GM19395 (cell line): ENCODE data around the gene ARHGAP44.
"Not testable (repeated sequence)": the region's sequence is repeated elsewhere in the genome, so short reads cannot be mapped to it uniquely, and the experiment has no call there.

Source experiments
- ATAC-seq: cut with Tn5 transposase; IDR thresholded peaks from one replicate; pipeline ENCODE4 v1.9.1; 2021; ENCODE audit warnings: mild to moderate bottlenecking, moderate library complexity; ENCODE audit not compliant: unreplicated experiment

Gene ARHGAP44

DNA sequence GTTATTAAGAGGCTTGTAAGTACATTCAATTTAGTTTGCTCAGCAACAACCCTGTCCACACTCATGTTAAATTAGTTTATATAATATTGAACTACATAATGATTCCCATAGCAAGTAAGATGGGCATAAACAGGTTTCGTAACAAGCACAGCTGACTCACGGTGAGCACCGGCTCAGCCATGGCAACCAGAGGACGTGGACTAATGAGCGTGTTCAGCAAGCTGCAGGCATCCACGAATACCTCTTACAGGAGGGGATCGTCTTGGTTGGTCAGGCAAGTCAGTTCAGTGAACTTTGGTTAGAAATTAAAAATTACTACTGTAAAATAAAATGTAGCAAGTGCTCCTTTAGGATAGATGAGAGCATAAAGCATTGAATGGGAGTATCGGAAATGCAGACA lies 170.1 kb downstream of the ARHGAP44 start:
- ATAC-seq = no peak

GRCh38 chr17:12961655-12962054 lies 172.4 kb downstream of the ARHGAP44 start:
- ATAC-seq = no peak

DNA sequence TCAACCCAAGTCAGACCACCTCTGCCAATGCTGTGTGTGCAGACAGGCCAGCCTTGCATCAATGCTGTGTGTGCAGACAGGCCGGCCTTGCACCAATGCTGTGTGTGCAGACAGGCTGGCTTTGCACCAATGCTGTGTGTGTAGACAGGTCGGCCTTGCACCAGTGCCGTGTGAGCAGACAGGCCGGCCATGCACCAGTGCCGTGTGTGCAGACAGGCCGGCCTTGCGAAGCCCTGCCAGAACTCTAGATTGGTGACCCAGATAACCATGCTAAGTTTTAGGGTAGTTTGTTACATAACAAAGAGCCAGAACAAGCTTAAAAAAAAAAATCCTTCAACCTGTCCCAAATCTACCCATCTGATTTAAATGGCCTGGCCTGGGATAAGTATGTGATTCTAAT lies 174.2 kb downstream of the ARHGAP44 start:
- no peak for ATAC-seq

GRCh38 chr17:12964162-12964561 lies 174.9 kb downstream of the ARHGAP44 start:
- no peak for ATAC-seq

GRCh38 chr17:12964840-12965239 lies 175.5 kb downstream of the ARHGAP44 start:
- ATAC-seq = no peak

- ATAC-seq = no peak
Observed at GRCh38 chr17:12965988-12966387, 176.7 kb downstream of the ARHGAP44 start.

- no peak for ATAC-seq
Observed at GRCh38 chr17:12966413-12966812, 177.1 kb downstream of the ARHGAP44 start.

- ATAC-seq = no peak
Observed at GRCh38 chr17:12967962-12968361, 178.7 kb downstream of the ARHGAP44 start.

GRCh38 chr17:12973496-12974004 lies 184.3 kb downstream of the ARHGAP44 start:
- ATAC-seq = no peak

DNA sequence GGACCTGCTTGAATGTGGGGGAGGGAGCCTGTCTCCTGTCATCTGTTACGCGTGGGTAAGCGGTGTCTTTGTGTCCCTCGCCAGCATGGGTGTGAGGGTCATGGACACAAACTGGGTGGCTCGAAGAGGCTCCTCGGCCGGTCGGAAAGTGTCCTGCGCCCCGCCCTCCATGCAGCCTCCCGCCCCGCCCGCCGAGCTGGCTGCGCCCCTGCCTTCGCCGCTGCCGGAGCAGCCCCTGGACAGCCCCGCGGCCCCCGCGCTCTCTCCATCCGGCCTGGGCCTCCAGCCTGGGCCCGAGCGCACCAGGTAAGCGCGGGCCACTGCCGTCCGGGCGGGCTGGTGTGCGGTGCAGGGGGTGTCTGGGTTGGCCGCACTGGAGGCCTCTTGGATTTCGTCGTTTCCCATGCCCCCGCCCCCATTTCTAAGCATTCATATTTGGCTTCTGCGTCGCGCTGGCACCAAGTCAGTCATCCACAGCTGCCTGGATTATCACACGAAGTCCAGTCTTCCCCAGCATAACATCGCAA lies 184.8 kb downstream of the ARHGAP44 start:
- ATAC-seq = no peak

DNA sequence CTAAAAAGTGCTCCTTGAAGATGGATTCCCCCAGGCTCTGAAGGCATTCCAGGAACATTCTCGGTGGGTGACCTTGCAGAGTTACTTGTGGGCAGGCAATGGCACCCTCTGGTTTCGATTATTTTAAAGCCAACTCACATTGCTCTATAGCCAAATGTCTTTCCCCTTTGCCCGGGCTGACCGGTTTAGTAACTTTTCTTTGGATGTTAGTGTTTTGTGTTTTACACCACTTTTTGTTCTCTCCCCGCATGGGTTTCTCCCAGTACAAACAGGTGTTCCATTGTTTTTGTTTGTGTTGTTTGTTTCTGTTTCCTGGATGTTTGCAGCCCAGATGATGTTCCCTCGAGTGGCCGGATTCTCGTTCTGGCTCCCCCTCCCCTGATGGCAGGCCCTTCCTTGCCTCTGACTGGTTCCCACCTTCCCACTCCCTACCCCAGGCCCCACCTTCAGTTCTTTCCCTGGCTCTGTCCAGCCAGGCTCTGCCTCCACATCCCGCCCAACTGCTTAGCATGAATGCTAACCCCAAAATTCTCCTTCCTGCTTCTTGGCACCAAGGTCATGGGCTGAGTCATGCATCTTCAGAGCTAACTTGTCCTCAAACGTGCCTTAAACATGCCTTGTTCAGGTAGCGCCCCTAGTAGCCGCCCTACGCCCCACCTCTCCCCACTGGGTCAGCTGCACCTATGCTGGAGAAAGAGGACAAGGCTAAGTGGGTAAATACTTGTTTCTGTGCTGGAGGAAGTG lies 187.9 kb downstream of the ARHGAP44 start:
- ATAC-seq = no peak

GRCh38 chr17:12978787-12979186 lies 189.5 kb downstream of the ARHGAP44 start:
- ATAC-seq = not testable (repeated sequence)

- no peak for ATAC-seq
Observed at GRCh38 chr17:12979246-12979645, 189.9 kb downstream of the ARHGAP44 start.

- no peak for ATAC-seq
Observed at GRCh38 chr17:12979826-12980500, 190.7 kb downstream of the ARHGAP44 start.

- no peak for ATAC-seq
Observed at GRCh38 chr17:12982224-12982623, 192.9 kb downstream of the ARHGAP44 start.

DNA sequence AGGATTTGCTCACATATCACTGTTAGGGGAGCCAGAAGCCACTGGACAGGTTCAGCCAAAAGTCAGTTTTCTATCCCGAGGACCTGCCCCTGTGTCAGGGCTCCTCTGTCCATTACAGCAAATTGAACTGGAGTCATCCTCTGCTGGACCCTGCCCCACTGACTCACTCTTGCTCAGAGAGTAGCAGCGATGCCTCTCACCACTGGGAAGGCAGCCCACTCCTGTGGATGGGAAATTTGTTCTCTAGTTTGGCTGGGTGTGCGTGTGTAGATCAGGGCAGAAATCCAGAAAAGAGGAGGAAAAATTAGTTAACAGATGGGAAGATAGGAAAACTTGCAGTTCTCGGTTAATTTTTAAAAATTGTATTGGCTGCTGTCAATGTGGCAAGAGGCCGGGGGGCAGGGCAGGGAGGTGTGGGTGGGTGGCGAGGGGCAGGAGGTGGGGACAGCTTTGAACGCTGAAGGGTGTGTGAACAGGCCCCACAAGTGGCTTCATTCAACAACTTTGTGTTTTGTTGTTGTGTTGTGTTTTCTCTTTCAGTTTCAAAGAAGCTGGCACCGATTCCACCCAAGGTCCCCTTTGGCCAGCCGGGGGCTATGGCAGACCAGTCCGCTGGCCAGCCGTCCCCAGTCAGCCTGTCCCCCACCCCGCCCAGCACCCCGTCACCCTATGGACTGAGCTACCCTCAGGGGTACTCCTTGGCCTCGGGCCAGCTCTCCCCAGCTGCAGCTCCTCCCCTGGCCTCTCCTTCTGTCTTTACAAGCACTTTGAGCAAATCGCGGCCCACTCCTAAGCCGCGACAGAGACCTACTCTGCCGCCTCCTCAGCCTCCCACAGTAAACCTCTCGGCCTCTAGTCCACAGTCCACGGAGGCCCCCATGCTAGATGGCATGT lies 194.9 kb downstream of the ARHGAP44 start:
- ATAC-seq = no peak

DNA sequence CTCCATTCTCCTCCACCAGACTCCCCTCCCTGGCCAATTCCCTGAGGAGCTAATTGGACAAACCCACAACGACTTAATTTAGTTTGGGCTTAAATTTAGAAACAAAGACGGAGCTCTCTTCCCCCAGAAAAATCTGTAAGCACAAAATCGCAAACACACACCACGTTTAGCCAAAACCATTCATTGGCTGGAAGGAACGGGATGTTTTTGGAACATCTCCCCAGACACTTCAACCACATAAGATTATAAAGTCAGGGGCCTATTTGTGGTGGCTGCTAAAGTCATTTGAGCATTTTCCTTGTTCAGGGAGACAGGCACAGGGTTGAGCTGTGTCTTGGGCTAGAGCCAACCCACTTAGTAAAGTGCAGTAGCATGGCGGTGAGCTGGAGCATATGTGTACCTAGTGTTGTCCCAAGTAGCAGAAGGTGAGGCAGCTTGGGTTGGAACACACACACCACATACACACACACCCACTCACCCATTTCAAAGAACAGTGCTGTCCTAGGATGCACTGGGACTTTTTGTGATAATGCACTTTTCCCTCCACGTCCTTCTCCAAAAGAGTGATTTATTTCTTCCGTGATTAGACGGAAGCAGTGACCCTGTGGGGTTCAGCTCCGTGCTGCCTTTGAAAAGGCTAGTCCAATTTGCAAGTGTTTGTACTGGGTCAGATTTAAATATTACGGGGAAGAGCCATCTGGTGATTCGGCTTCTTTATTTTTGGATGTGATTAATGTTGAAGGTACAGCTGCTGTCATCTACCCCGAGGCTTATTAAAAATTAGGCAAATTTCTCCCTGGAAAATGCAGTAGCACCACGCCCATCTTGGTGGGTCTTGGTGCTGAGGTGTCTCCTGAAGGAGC lies 196.4 kb downstream of the ARHGAP44 start:
- no peak for ATAC-seq

DNA sequence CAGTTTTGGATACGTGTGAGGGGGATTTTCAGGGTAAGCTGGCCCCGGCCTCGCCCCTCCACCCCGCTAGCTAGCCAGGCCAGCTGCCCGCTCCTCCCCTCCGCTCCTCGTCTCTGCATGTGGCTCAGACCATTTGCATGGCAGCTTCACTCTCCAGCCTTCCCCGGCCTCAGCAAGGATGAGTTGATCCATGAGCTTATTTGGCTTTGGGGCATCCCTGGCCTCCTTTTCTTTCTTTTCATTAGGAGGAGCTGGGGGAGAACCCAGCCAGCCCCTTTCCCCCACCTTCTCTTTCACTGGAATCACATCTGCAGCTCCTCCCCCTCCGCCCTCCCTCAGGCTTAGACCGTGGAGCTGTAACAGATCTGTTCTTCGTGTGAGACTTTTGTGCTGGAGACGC lies 197.8 kb downstream of the ARHGAP44 start:
- no peak for ATAC-seq

DNA sequence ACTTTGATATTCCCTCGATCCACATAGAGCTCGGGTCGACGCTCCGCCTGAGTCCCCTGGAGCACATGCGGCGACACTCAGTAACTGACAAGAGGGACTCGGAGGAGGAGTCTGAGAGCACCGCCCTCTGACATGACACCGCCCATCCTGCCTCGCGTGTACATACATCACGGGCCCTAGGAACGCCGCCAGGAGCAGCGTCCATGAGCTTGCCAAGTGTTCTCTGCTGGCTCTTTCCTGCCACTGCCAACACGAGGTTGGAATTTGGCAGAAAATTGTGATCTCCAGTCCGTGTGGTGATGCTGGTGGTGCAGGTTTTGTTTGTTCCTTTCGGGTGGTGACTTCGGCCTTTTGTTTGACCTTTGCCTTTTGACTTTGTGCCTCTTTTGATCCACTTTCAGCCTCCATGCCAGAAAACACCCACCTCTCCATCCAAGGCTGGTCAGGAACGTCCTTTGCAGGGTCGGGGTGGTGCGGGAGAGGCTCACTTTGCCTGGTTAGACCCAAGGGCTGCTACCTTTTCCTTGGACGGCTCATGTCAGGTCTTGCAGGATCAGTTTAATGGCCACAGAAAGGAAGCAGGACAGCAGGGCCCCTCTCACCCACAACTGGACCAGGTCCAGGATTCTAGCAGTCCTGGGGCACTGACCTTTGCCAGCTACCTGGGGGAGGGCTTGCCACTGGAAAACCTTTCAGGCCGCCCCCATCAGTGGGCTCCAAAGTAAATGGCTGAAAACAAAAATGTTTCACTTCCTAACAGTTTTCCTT lies 200.9 kb downstream of the ARHGAP44 start:
- no peak for ATAC-seq
